ENCODE data around the gene TICRR.

DNA sequence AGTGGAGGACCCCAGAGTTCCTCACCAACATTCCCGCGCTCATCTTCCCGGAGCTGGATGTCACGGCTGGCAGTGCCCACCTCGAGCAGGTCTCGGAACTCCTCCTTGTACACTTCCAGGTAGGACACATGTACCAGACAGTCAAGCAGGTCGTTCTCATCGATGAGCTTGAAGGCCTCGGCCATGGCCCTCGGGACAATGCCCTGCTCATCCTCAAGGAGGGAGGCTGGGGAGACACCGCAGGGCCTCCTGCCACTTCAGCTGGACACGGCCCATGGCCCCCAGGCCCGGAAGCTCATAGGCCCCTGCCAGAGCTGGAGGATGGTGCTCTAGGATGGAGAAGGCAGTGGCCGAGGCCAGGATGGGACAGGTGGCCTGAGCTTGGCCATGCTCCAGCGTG is 74.4 kb downstream of the TICRR start:
- no peak for TF ChIP-seq GATA2 (IDR thresholded peaks at IDR 0.05; ENCODE audit: low read depth, low read length)
- TF ChIP-seq GATA3 (IDR thresholded peaks at IDR 0.05; ENCODE audit: low read depth, low read length): no peak

Data from SH-SY5Y (cell line).